Naive thymus-derived CD8-positive, alpha-beta T cell (primary cell): ENCODE results near the gene NRDC. TPM values are rescaled to one million over a fixed set of nuclear protein-coding genes. Genes with fewer than 3 reads are reported as not detected.

Source experiments
- ATAC-seq, 2 donors: fragments of 150-1000 bp; cut with Tn5 transposase in 1 of 2; sonication (Bioruptor Pico), chemical (Tn5 transposase) in 1 of 2; 1 replicate in 1 of 2; 2 replicates in 1 of 2; pipeline ENCODE4 v1.10.0; 2021; ENCODE audit warnings: mild to moderate bottlenecking in 2 of 2, moderate library complexity in 2 of 2
- POLR2A ChIA-PET: fragments of 350-600 bp; sonication (Branson Sonifier 250); formaldehyde crosslinking; loops from one replicate; lab custom pipeline; 2021; ENCODE audit warnings: antibody characterized with exemption; lab: Charles Lee
- DNase-seq, 10 donors: peaks; one replicate each; pipeline versions ENCODE4 v3.0.0 to v3.0.0-alpha.2; 2020 to 2022
- H3K27ac Mint-ChIP-seq, 10 donors: one replicate each; pipeline ENCODE4 v1.8.0; 2020 to 2022; ENCODE audit warnings: mild to moderate bottlenecking in 10 of 10, mixed read lengths in 10 of 10, moderate library complexity in 4 of 10, inconsistent platforms in 1 of 10
- H3K27me3 Mint-ChIP-seq, 5 donors: one replicate each; pipeline ENCODE4 v1.8.0; 2021 to 2022; ENCODE audit warnings: mixed read lengths in 5 of 5
- H3K36me3 Mint-ChIP-seq, 3 donors: one replicate each; pipeline ENCODE4 v1.8.0; 2020 to 2022; ENCODE audit warnings: mixed read lengths in 3 of 3, mild to moderate bottlenecking in 2 of 3, inconsistent platforms in 1 of 3
- H3K4me1 Mint-ChIP-seq, 4 donors: one replicate each; pipeline ENCODE4 v1.8.0; 2021 to 2022; ENCODE audit warnings: mixed read lengths in 4 of 4
- H3K4me3 Mint-ChIP-seq, 10 donors: one replicate each; pipeline ENCODE4 v1.8.0; 2020 to 2022; ENCODE audit warnings: mild to moderate bottlenecking in 10 of 10, mixed read lengths in 10 of 10, moderate library complexity in 6 of 10, inconsistent platforms in 1 of 10
- H3K9me3 Mint-ChIP-seq, 9 donors: one replicate each; pipeline ENCODE4 v1.8.0; 2020 to 2022; ENCODE audit warnings: mixed read lengths in 9 of 9, mild to moderate bottlenecking in 3 of 9, inconsistent platforms in 1 of 9, moderate library complexity in 1 of 9
- polyA plus RNA-seq, 3 donors: library from polyadenylated mRNA; unstranded; fragments of 300-500 nt; fragmentation: Illumina TruSeq; gene quantifications; one replicate each; pipeline ENCODE4 v1.2.3, GENCODE V29; 2021
- total RNA-seq, 8 experiments: library from RNA in 2 of 8; stranded (reverse) in 2 of 8; gene quantifications; one replicate each; pipeline ENCODE4 v1.2.3 and lab custom pipeline; 2021 to 2026

NRDC gene
- total and polyA plus RNA-seq, 5 experiments from 2014 or later, result 54.8 to 145 (median 70.1) TPM

- Mint-ChIP-seq H3K9me3 (no peaks in the 10 kb centered on the region), H3K27me3 (no peaks in the 10 kb centered on the region), H3K4me3 (no peak overlapping the region), H3K4me1 (peaks cover 10 to 49% (median 32%) of the 10 kb centered on the region in 4 donors), H3K36me3 (peaks cover 0 to 35% (median 3%) of the 10 kb centered on the region in 3 donors), H3K27ac (peak overlapping the region in 2 of 10 donors; percentile 32 to 58)
- POLR2A ChIA-PET, result no interaction called here
- ATAC-seq (no peak), DNase-seq (no peak)
Measured at GRCh38 chr1:51858892-51859291, 19.6 kb downstream of the NRDC start.

GRCh38 chr1:51856745-51857144 is 21.8 kb downstream of the NRDC start:
- Mint-ChIP-seq H3K36me3 (peaks cover 0 to 33% (median 3%) of the 10 kb centered on the region in 3 donors), H3K4me3 (no peak overlapping the region), H3K27ac (peak overlapping the region in 2 of 10 donors; percentile 25 to 63), H3K27me3 (no peaks in the 10 kb centered on the region), H3K9me3 (no peaks in the 10 kb centered on the region), H3K4me1 (peaks cover 10 to 40% (median 18%) of the 10 kb centered on the region in 4 donors)
- POLR2A ChIA-PET, result no interaction called here
- ATAC-seq (no peak), DNase-seq (no peak)

GRCh38 chr1:51855624-51856023 is 22.9 kb downstream of the NRDC start:
- Mint-ChIP-seq H3K27ac (peak overlapping the region in 2 of 10 donors; percentile 7 to 63), H3K4me1 (peaks cover 12 to 36% (median 18%) of the 10 kb centered on the region in 4 donors), H3K4me3 (no peak overlapping the region), H3K9me3 (no peaks in the 10 kb centered on the region), H3K27me3 (no peaks in the 10 kb centered on the region), H3K36me3 (peaks cover 0 to 30% (median 3%) of the 10 kb centered on the region in 3 donors)
- DNase-seq (no peak), ATAC-seq (no peak)
- POLR2A ChIA-PET, result no interaction called here

- Mint-ChIP-seq H3K36me3 (peaks cover 0 to 27% (median 3%) of the 10 kb centered on the region in 3 donors), H3K4me1 (peaks cover 0 to 32% (median 13%) of the 10 kb centered on the region in 4 donors), H3K9me3 (no peaks in the 10 kb centered on the region), H3K27me3 (no peaks in the 10 kb centered on the region), H3K27ac (no peak overlapping the region), H3K4me3 (no peak overlapping the region)
- DNase-seq, result no peak
- POLR2A ChIA-PET, result no interaction called here
- no peak for ATAC-seq
Measured at GRCh38 chr1:51853360-51853759, 25.2 kb downstream of the NRDC start.

- Mint-ChIP-seq H3K4me1 (peaks cover 0 to 24% (median 12%) of the 10 kb centered on the region in 4 donors), H3K36me3 (peaks cover 0 to 27% (median 3%) of the 10 kb centered on the region in 3 donors), H3K4me3 (no peak overlapping the region), H3K9me3 (no peaks in the 10 kb centered on the region), H3K27me3 (no peaks in the 10 kb centered on the region), H3K27ac (peak overlapping the region in 1 of 10 donors; percentile 40)
- no peak for ATAC-seq
- POLR2A ChIA-PET, result no interaction called here
- no peak for DNase-seq
Measured at GRCh38 chr1:51851882-51852396, 26.6 kb downstream of the NRDC start.

GRCh38 chr1:51850420-51851223 is 27.9 kb downstream of the NRDC start:
- Mint-ChIP-seq H3K4me1 (peaks cover 0 to 17% (median 9%) of the 10 kb centered on the region in 4 donors), H3K4me3 (no peak overlapping the region), H3K27ac (peak overlapping the region in 2 of 10 donors; percentile 33 to 74), H3K9me3 (no peaks in the 10 kb centered on the region), H3K36me3 (peaks cover 0 to 27% (median 13%) of the 10 kb centered on the region in 3 donors), H3K27me3 (no peaks in the 10 kb centered on the region)
- ATAC-seq, result no peak
- no peak for DNase-seq
- POLR2A ChIA-PET, result no interaction called here

- Mint-ChIP-seq H3K27ac (no peak overlapping the region), H3K27me3 (no peaks in the 10 kb centered on the region), H3K36me3 (peaks cover 0 to 12% (median 12%) of the 10 kb centered on the region in 3 donors), H3K4me3 (no peak overlapping the region), H3K9me3 (no peaks in the 10 kb centered on the region), H3K4me1 (peaks cover 15 to 28% (median 22%) of the 10 kb centered on the region in 4 donors)
- DNase-seq, result no peak
- no peak for ATAC-seq
- POLR2A ChIA-PET, result no interaction called here
Measured at GRCh38 chr1:51847294-51847920, 31.1 kb downstream of the NRDC start.

- Mint-ChIP-seq H3K4me1 (peaks cover 24 to 39% (median 32%) of the 10 kb centered on the region in 4 donors), H3K27me3 (no peaks in the 10 kb centered on the region), H3K27ac (no peak overlapping the region), H3K9me3 (no peaks in the 10 kb centered on the region), H3K4me3 (no peak overlapping the region), H3K36me3 (peaks cover 6 to 25% (median 21%) of the 10 kb centered on the region in 3 donors)
- ATAC-seq, result no peak
- POLR2A ChIA-PET, result no interaction called here
- DNase-seq, result no peak
Measured at GRCh38 chr1:51843948-51844347, 34.6 kb downstream of the NRDC start.

- Mint-ChIP-seq H3K27ac (no peak overlapping the region), H3K36me3 (peaks cover 6 to 42% (median 28%) of the 10 kb centered on the region in 3 donors), H3K9me3 (no peaks in the 10 kb centered on the region), H3K27me3 (no peaks in the 10 kb centered on the region), H3K4me1 (peaks cover 24 to 39% (median 32%) of the 10 kb centered on the region in 4 donors), H3K4me3 (no peak overlapping the region)
- ATAC-seq (no peak), DNase-seq (no peak)
- POLR2A ChIA-PET, result no interaction called here
Measured at GRCh38 chr1:51842261-51842660, 36.3 kb downstream of the NRDC start.

- Mint-ChIP-seq H3K9me3 (no peaks in the 10 kb centered on the region), H3K27ac (peak overlapping the region in 2 of 10 donors; percentile 1 to 15), H3K4me1 (peaks cover 21 to 39% (median 32%) of the 10 kb centered on the region in 4 donors), H3K27me3 (no peaks in the 10 kb centered on the region), H3K36me3 (peaks cover 6 to 49% (median 27%) of the 10 kb centered on the region in 3 donors), H3K4me3 (no peak overlapping the region)
- POLR2A ChIA-PET, result no interaction called here
- no peak for DNase-seq
- no peak for ATAC-seq
Measured at GRCh38 chr1:51840743-51841461, 37.6 kb downstream of the NRDC start.

- no peaks in the 10 kb centered on the region for H3K9me3 Mint-ChIP-seq
- H3K4me1 Mint-ChIP-seq, result peaks cover 21 to 37% (median 29%) of the 10 kb centered on the region in 4 donors
- DNase-seq (no peak), ATAC-seq (no peak)
- POLR2A ChIA-PET, result no interaction called here
- H3K27ac Mint-ChIP-seq, result peak overlapping the region in 2 of 10 donors; percentile 1 to 78
- no peaks in the 10 kb centered on the region for H3K27me3 Mint-ChIP-seq
- peak overlapping the region in 1 of 10 donors; percentile 29 for H3K4me3 Mint-ChIP-seq
- peaks cover 6 to 56% (median 25%) of the 10 kb centered on the region in 3 donors for H3K36me3 Mint-ChIP-seq
Measured at GRCh38 chr1:51840182-51840581, 38.3 kb downstream of the NRDC start.

GRCh38 chr1:51839094-51839493 is 39.4 kb downstream of the NRDC start:
- Mint-ChIP-seq H3K27me3 (no peaks in the 10 kb centered on the region), H3K9me3 (no peaks in the 10 kb centered on the region), H3K4me1 (peaks cover 15 to 29% (median 21%) of the 10 kb centered on the region in 4 donors), H3K36me3 (peaks cover 6 to 60% (median 25%) of the 10 kb centered on the region in 3 donors), H3K27ac (no peak overlapping the region), H3K4me3 (no peak overlapping the region)
- ATAC-seq (no peak), DNase-seq (no peak)
- POLR2A ChIA-PET, result interaction anchor here (1.2 kb wide), 1 partner anchor 39 kb away, joined by 3 read pairs; no protein-coding TSS in a partner anchor
